NCI-H524 treated with DMSO at 0.1 percent for 48 hours (cell line): ENCODE data around the gene TTN.

Source experiments
- DNase-seq: peaks from one replicate; lab custom pipeline; 2025; lab: John Stamatoyannopoulos, UW

TTN gene

GRCh38 chr2:178807227-178808008, at the start of gene TTN:
TSS of gene TTN (minus strand) at chr2:178807423. CDS start at chr2:178804642, 2,781 bp downstream.
- no peak for DNase-seq

GRCh38 chr2:178855151-178855550, 47.9 kb upstream of the TTN start:
- DNase-seq, result no peak

- DNase-seq, result no peak
These were observed 41.1 kb upstream of the TTN start for GRCh38 chr2:178848335-178848734.

- no peak for DNase-seq
These were observed 39.2 kb upstream of the TTN start for GRCh38 chr2:178846458-178846802.

GRCh38 chr2:178845566-178846457, 38.6 kb upstream of the TTN start:
- DNase-seq, result no peak

- no peak for DNase-seq
These were observed 37.5 kb upstream of the TTN start for GRCh38 chr2:178844701-178845100.

GRCh38 chr2:178844269-178844668, 37.0 kb upstream of the TTN start:
- no peak for DNase-seq

- no peak for DNase-seq
These were observed 36.5 kb upstream of the TTN start for GRCh38 chr2:178843697-178844096.

GRCh38 chr2:178836807-178837206, 29.6 kb upstream of the TTN start:
- no peak for DNase-seq

- no peak for DNase-seq
These were observed 26.9 kb upstream of the TTN start for GRCh38 chr2:178834086-178834485.

- no peak for DNase-seq
These were observed 26.2 kb upstream of the TTN start for GRCh38 chr2:178833382-178833781.

GRCh38 chr2:178830451-178830850, 23.2 kb upstream of the TTN start:
- no peak for DNase-seq

- no peak for DNase-seq
These were observed 22.8 kb upstream of the TTN start for GRCh38 chr2:178829981-178830380.

GRCh38 chr2:178829299-178829960, 22.2 kb upstream of the TTN start:
- no peak for DNase-seq

- no peak for DNase-seq
These were observed 21.3 kb upstream of the TTN start for GRCh38 chr2:178828486-178828881.

- DNase-seq, result no peak
These were observed 20.7 kb upstream of the TTN start for GRCh38 chr2:178827739-178828485.

- DNase-seq, result no peak
These were observed 19.9 kb upstream of the TTN start for GRCh38 chr2:178827111-178827510.

- DNase-seq, result no peak
These were observed 18.0 kb upstream of the TTN start for GRCh38 chr2:178825183-178825582.

- DNase-seq, result no peak
These were observed 17.0 kb upstream of the TTN start for GRCh38 chr2:178824181-178824580.

GRCh38 chr2:178819992-178820391, 12.8 kb upstream of the TTN start:
- DNase-seq, result no peak

GRCh38 chr2:178819147-178819875, 12.1 kb upstream of the TTN start:
- no peak for DNase-seq
